ENCODE measurements around the gene ROR1. TPM values are rescaled to one million over a fixed set of nuclear protein-coding genes. Genes with fewer than 3 reads are reported as not detected.

ROR1 gene
- total RNA-seq, 1 experiment from 2014 or later: 19.0 TPM

DNA sequence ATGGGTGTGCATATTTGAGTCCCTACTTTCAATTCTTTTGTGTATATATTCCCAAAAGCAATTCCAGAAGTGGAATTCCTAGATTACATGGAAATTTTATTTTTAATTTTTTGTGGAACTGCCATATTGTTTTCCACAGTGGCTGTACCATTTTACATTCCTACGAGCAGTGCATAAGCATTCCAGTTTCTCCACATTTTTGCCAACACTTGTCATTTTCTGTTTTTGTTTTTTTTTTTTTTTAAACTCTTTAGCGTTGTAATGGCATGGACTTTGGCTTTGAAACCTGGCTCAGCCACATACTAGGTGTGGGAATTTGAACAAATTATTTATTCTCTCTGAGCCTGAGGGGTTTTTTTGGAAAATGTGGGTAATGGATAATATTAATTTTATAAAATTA, 215.1 kb downstream of the ROR1 start:
- intact Hi-C loops (cut with micrococcal nuclease; ENCODE audit: unreplicated experiment): no loop called here
- POLR2A ChIA-PET (ENCODE audit: unreplicated experiment): no interaction called here
- TF ChIP-seq, protein P1, sequence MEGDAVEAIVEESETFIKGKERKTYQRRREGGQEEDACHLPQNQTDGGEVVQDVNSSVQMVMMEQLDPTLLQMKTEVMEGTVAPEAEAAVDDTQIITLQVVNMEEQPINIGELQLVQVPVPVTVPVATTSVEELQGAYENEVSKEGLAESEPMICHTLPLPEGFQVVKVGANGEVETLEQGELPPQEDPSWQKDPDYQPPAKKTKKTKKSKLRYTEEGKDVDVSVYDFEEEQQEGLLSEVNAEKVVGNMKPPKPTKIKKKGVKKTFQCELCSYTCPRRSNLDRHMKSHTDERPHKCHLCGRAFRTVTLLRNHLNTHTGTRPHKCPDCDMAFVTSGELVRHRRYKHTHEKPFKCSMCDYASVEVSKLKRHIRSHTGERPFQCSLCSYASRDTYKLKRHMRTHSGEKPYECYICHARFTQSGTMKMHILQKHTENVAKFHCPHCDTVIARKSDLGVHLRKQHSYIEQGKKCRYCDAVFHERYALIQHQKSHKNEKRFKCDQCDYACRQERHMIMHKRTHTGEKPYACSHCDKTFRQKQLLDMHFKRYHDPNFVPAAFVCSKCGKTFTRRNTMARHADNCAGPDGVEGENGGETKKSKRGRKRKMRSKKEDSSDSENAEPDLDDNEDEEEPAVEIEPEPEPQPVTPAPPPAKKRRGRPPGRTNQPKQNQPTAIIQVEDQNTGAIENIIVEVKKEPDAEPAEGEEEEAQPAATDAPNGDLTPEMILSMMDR (conservative IDR thresholded peaks at IDR 0.05): no peak
- no peak for TF ChIP-seq EZH2 (IDR thresholded peaks at IDR 0.05; ENCODE audit: low read depth)

DNA sequence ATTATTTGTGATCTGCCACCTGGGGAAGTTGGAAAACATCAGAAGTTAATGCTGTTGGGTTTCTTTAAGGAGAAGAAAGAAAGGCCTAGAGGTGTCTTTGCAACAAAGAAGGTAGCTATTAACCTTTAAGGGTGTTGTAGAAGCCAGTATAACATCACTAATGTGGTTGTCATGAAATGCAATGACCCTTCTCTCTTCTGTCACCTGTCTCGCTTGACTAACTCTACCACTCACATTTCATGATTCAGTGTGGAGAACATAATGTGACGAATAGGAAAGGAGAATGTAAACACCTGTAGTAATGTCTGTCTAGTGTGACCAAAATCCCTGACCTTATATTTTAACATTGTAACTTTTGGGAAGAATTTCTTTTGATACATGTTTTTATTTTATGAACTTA, 217.9 kb downstream of the ROR1 start:
- Histone ChIP-seq H4K20me1 (ENCODE audit: insufficient read depth) (no peaks in the 10 kb centered on the region), H2AFZ (no peak overlapping the region), H3K36me3 (ENCODE audit: low read depth) (0 out of 2 replicates have a peak, but pooled peaks cover 3% of the 10 kb centered on the region), H3K4me3 (no peak overlapping the region), H3K9me3 (ENCODE audit: insufficient read depth, low read depth) (peaks cover 8% of the 10 kb centered on the region), H3F3A (ENCODE audit: insufficient read depth, low read depth) (no peaks in the 10 kb centered on the region), H3K4me2 (no peak overlapping the region), H3K4me1 (replicated peaks; ENCODE audit: insufficient read depth) (0 out of 2 replicates have a peak, but pooled peaks cover 3% of the 10 kb centered on the region), H3K79me2 (ENCODE audit: low read depth) (peaks cover 20% of the 10 kb centered on the region; the same call in 1 of the 2 replicates), H3K27me3 (ENCODE audit: insufficient read depth, low read depth) (no peaks in the 10 kb centered on the region), H3K27ac (no peak overlapping the region), H3K9me2 (ENCODE audit: insufficient read depth) (0 out of 2 replicates have a peak, but pooled peaks cover 3% of the 10 kb centered on the region)
- intact Hi-C loops (cut with micrococcal nuclease; ENCODE audit: unreplicated experiment): no loop called here
- no TSS peak for BruUV-seq (replicated peaks)
- TF ChIP-seq, protein P1 (conservative IDR thresholded peaks at IDR 0.05): no peak
- no peak for TF ChIP-seq EZH2 (IDR thresholded peaks at IDR 0.05; ENCODE audit: low read depth)
- ChIA-PET CTCF (no interaction called here), POLR2A (ENCODE audit: unreplicated experiment) (no interaction called here)
- DNase-seq: no peak

More for the DNA sequence above, 215.1 kb downstream of the ROR1 start:
- Histone ChIP-seq H3K36me3 (ENCODE audit: low read depth) (0 out of 2 replicates have a peak, but pooled peaks cover 3% of the 10 kb centered on the region), H3K4me1 (replicated peaks; ENCODE audit: insufficient read depth) (0 out of 2 replicates have a peak, but pooled peaks cover 6% of the 10 kb centered on the region), H3K79me2 (ENCODE audit: low read depth) (peaks cover 20% of the 10 kb centered on the region; the same call in 1 of the 2 replicates), H3K9me3 (ENCODE audit: insufficient read depth, low read depth) (peaks cover 11% of the 10 kb centered on the region), H2AFZ (no peak overlapping the region), H3F3A (ENCODE audit: insufficient read depth, low read depth) (no peaks in the 10 kb centered on the region), H3K9me2 (ENCODE audit: insufficient read depth) (0 out of 2 replicates have a peak, but pooled peaks cover 3% of the 10 kb centered on the region), H4K20me1 (ENCODE audit: insufficient read depth) (no peaks in the 10 kb centered on the region), H3K4me2 (no peak overlapping the region), H3K27ac (no peak overlapping the region), H3K27me3 (ENCODE audit: insufficient read depth, low read depth) (no peaks in the 10 kb centered on the region), H3K4me3 (no peak overlapping the region)
- CTCF ChIA-PET: no interaction called here
- no TSS peak for BruUV-seq (replicated peaks)
- DNase-seq: no peak

DNA sequence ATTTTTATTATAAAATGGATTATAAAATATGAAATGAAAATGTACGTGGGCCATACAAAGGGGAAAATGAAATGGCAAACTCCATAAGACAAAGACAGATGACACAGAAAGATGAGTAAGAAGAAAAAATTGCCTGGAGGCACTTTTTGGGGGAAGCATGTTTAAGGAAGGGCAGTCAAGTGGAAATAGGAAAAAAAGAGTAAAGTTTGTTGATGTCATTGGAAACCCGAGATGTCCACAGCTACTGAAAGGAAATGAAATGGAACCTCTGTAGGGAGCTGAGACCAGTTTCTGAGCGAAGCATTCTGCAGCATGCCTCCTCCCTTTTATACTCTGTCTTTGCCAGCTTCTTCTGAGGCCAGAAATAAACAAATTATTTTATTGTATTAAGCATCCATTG, 226.2 kb downstream of the ROR1 start:
- Histone ChIP-seq H3K36me3 (ENCODE audit: low read depth) (no peaks in the 10 kb centered on the region), H3K4me1 (replicated peaks; ENCODE audit: insufficient read depth) (peaks cover 31% of the 10 kb centered on the region), H3K4me2 (peak overlapping the region; percentile 64), H3K27ac (peak overlapping the region; percentile 65), H3K27me3 (ENCODE audit: insufficient read depth, low read depth) (no peaks in the 10 kb centered on the region), H2AFZ (no peak overlapping the region), H3K79me2 (ENCODE audit: low read depth) (peaks cover 43% of the 10 kb centered on the region), H3K9me3 (ENCODE audit: insufficient read depth, low read depth) (no peaks in the 10 kb centered on the region), H3K9me2 (ENCODE audit: insufficient read depth) (no peaks in the 10 kb centered on the region), H4K20me1 (ENCODE audit: insufficient read depth) (no peaks in the 10 kb centered on the region), H3K4me3 (no peak overlapping the region), H3F3A (ENCODE audit: insufficient read depth, low read depth) (peaks cover 12% of the 10 kb centered on the region; the same call in 1 of the 2 replicates)
- ChIA-PET POLR2A (ENCODE audit: unreplicated experiment) (interaction anchor here (0.6 to 0.8 kb wide), 3 partner anchors 79 to 249 kb away, joined by 3 to 10 read pairs (median 3); no protein-coding TSS in a partner anchor), CTCF (no interaction called here)
- TF ChIP-seq, protein P1 (conservative IDR thresholded peaks at IDR 0.05): no peak
- TF ChIP-seq EZH2 (IDR thresholded peaks at IDR 0.05; ENCODE audit: low read depth): no peak
- intact Hi-C loops (cut with micrococcal nuclease; ENCODE audit: unreplicated experiment): loop anchor here (1.0 to 10.0 kb wide), 3 partner anchors 19 to 335 kb away; no protein-coding TSS in a partner anchor
- BruUV-seq (replicated peaks): no TSS peak
- peak; percentile 35 to 81 for DNase-seq
